HepG2 (cell line): ENCODE results near the gene OSBPL1A. TPM values are rescaled to one million over a fixed set of nuclear protein-coding genes. Genes with fewer than 3 reads are reported as not detected.

Experiments
- ATAC-seq: fragments of 200-7000 bp; cut with Tn5 transposase; 3 replicates; pipeline ENCODE4 v1.9.1; 2020; ENCODE audit warnings: mild to moderate bottlenecking, moderate library complexity
- BruUV-seq: library from RNA; stranded (reverse); fragments of 400-500 nt; replicated peaks from 2 replicates; lab custom pipeline; 2021; lab: Mats Ljungman, UMichigan
- CTCF ChIA-PET: fragments of 300-600 bp; formaldehyde crosslinking; extraction: SDS; loops from one replicate; lab custom pipeline; 2021; ENCODE audit warnings: low total read pairs, inconsistent platforms, low intra/inter-chr PET ratio; lab: Yijun Ruan, JAX
- POLR2A ChIA-PET: fragments of 350-600 bp; sonication (Branson Sonifier 250); formaldehyde crosslinking; loops from one replicate; lab custom pipeline; 2020; ENCODE audit warnings: antibody characterized with exemption, inconsistent platforms; lab: Yijun Ruan, JAX
- DNase-seq: peaks from one replicate; pipeline ENCODE4 v3.0.0-alpha.2; 2015; ENCODE audit warnings: low spot score
- FAIRE-seq: peaks from 3 replicates; lab custom pipeline; 2011; peaks lifted over from hg19 to GRCh38; lab: Jason Lieb, UNC
- H2AFZ ChIP-seq: one replicate; pipeline ENCODE4 v1.6.1; 2011; ENCODE audit warnings: low read length, inconsistent platforms
- H3K27ac ChIP-seq: fragments of 300-600 bp; 3 replicates; pipeline ENCODE4 v1.8.0; 2011; ENCODE audit warnings: mixed run types, mild to moderate bottlenecking, mixed read lengths, low read length, inconsistent platforms; ENCODE audit not compliant: insufficient read depth; ENCODE audit errors: extremely low read length
- H3K27me3 ChIP-seq, 2 experiments: fragments of 200-600 bp in 1 of 2; 2 replicates in 1 of 2; 3 replicates in 1 of 2; pipeline versions ENCODE4 v1.6.0 to v1.8.0; 2011; ENCODE audit warnings: low read length in 2 of 2, mild to moderate bottlenecking in 2 of 2, moderate library complexity in 2 of 2, inconsistent platforms in 1 of 2; ENCODE audit not compliant: insufficient read depth in 2 of 2, control insufficient read depth in 1 of 2
- H3K36me3 ChIP-seq, 2 experiments: fragments of 200-600 bp in 1 of 2; replicated peaks in 1 of 2; 2 replicates in 1 of 2; 3 replicates in 1 of 2; pipeline versions ENCODE4 v1.5.1 to v1.8.0; 2011; ENCODE audit warnings: low read length in 2 of 2, inconsistent platforms in 1 of 2; ENCODE audit not compliant: insufficient read depth in 2 of 2, control insufficient read depth in 1 of 2
- H3K4me1 ChIP-seq: 2 replicates; pipeline ENCODE4 v1.5.1; 2012; ENCODE audit warnings: low read length, inconsistent platforms; ENCODE audit not compliant: insufficient read depth
- H3K4me2 ChIP-seq: 2 replicates; pipeline ENCODE4 v1.6.0; 2011; ENCODE audit warnings: low read depth, low read length, inconsistent platforms
- H3K4me3 ChIP-seq, 3 experiments: fragments of 200-600 bp in 1 of 3; sonication (generic), shearing (Covaris generic) in 1 of 3; replicated peaks in 1 of 3; 2 replicates each; pipeline ENCODE4 v1.5.1; 2011 to 2016; ENCODE audit warnings: low read length in 3 of 3, inconsistent platforms in 2 of 3, low read depth in 2 of 3, mild to moderate bottlenecking in 2 of 3, control low read depth in 1 of 3, mixed read lengths in 1 of 3; ENCODE audit not compliant: insufficient read depth in 1 of 3
- H3K79me2 ChIP-seq: one replicate; pipeline ENCODE4 v1.6.1; 2011; ENCODE audit warnings: low read length, inconsistent platforms; ENCODE audit not compliant: insufficient read depth
- H3K9ac ChIP-seq: 2 replicates; pipeline ENCODE4 v1.6.0; 2011; ENCODE audit warnings: mild to moderate bottlenecking, low read depth, low read length, inconsistent platforms; ENCODE audit not compliant: insufficient read depth
- H3K9me3 ChIP-seq: 2 replicates; pipeline ENCODE4 v1.5.1; 2012; ENCODE audit warnings: mild to moderate bottlenecking, low read length
- H4K20me1 ChIP-seq: 2 replicates; pipeline ENCODE4 v1.6.0; 2011; ENCODE audit warnings: inconsistent platforms, mild to moderate bottlenecking, low read length, moderate library complexity; ENCODE audit not compliant: insufficient read depth
- CREB3 ChIP-seq: sonication (generic); formaldehyde crosslinking; IDR thresholded peaks from 2 replicates; pipeline ENCODE4 v1.5.0; 2020; ENCODE audit warnings: missing genetic modification reagents
- HDAC2 ChIP-seq: sonication (generic); formaldehyde crosslinking; IDR thresholded peaks from 2 replicates; pipeline ENCODE4 v1.4.0; 2020; ENCODE audit warnings: missing genetic modification reagents
- IRF2 ChIP-seq: IDR thresholded peaks from 2 replicates; pipeline ENCODE4 v1.6.1; 2018; ENCODE audit warnings: missing genetic modification reagents, missing compliant biosample characterization
- MZF1 ChIP-seq: sonication (generic); formaldehyde crosslinking; IDR thresholded peaks from 2 replicates; pipeline ENCODE4 v1.8.1; 2023; ENCODE audit warnings: mild to moderate bottlenecking, missing genetic modification reagents, borderline replicate concordance
- NFE2L2 ChIP-seq: fragments of 150-350 bp; IDR thresholded peaks from 2 replicates; pipeline ENCODE4 v1.6.1; 2014; ENCODE audit warnings: low read length
- PAF1 ChIP-seq: IDR thresholded peaks from 2 replicates; pipeline ENCODE4 v1.6.1; 2016; ENCODE audit warnings: missing genetic modification reagents, missing compliant biosample characterization
- TBP ChIP-seq: sonication (generic); formaldehyde crosslinking; IDR thresholded peaks from 2 replicates; pipeline ENCODE4 v1.5.0; 2020; ENCODE audit warnings: missing genetic modification reagents
- U2AF1 ChIP-seq: fragments of 200-400 bp; formaldehyde crosslinking; optimal IDR thresholded peaks from 2 replicates; pipeline ENCODE3; 2017; ENCODE audit warnings: mild to moderate bottlenecking, low read depth, low read length
- YEATS4 ChIP-seq: sonication (generic); formaldehyde crosslinking; IDR thresholded peaks from 2 replicates; pipeline ENCODE4 v1.4.0; 2020; ENCODE audit warnings: missing genetic modification reagents, borderline replicate concordance
- ZBTB20 ChIP-seq: sonication (generic); formaldehyde crosslinking; IDR thresholded peaks from 2 replicates; pipeline ENCODE4 v1.8.1; 2023; ENCODE audit warnings: missing genetic modification reagents, low read depth, mild to moderate bottlenecking, borderline replicate concordance
- ZBTB3 ChIP-seq: sonication (generic); formaldehyde crosslinking; IDR thresholded peaks from 2 replicates; pipeline ENCODE4 v1.4.0; 2020; ENCODE audit warnings: low read depth, mild to moderate bottlenecking, moderate library complexity, missing genetic modification reagents, borderline replicate concordance
- ZBTB4 ChIP-seq: sonication (generic); formaldehyde crosslinking; IDR thresholded peaks from 2 replicates; pipeline ENCODE4 v1.4.0; 2020; ENCODE audit warnings: missing genetic modification reagents, mild to moderate bottlenecking, borderline replicate concordance
- ZNF432 ChIP-seq: sonication (generic); formaldehyde crosslinking; IDR thresholded peaks from 2 replicates; pipeline ENCODE4 v1.5.0; 2020; ENCODE audit warnings: missing genetic modification reagents, mild to moderate bottlenecking, borderline replicate concordance
- ZNF468 ChIP-seq: sonication (generic); formaldehyde crosslinking; IDR thresholded peaks from 2 replicates; pipeline ENCODE4 v1.8.0; 2022; ENCODE audit warnings: mild to moderate bottlenecking, moderate library complexity, missing genetic modification reagents
- ZNF605 ChIP-seq: sonication (generic); formaldehyde crosslinking; IDR thresholded peaks from 2 replicates; pipeline ENCODE4 v1.8.0; 2022; ENCODE audit warnings: mild to moderate bottlenecking, missing genetic modification reagents
- ZNF615 ChIP-seq: sonication (generic); formaldehyde crosslinking; IDR thresholded peaks from 2 replicates; pipeline ENCODE4 v1.5.0; 2020; ENCODE audit warnings: mild to moderate bottlenecking, missing genetic modification reagents, borderline replicate concordance
- WGBS: methylation state at CpG from one replicate; pipeline ENCODE4 v1.1.6; 2017; ENCODE audit warnings: low lambda C conversion rate; 5-methylcytosine and 5-hydroxymethylcytosine counted together
- in situ Hi-C: cut with HindIII; loops from 2 replicates; pipeline ENCODE4 v1.10.0; 2017; ENCODE audit warnings: low pct_unique_long_range_greater_than_20kb; ENCODE audit not compliant: extremely low pct_ligation_motif_present
- intact Hi-C: fragments of 100-400 bp; cut with micrococcal nuclease; formaldehyde crosslinking; loops from one replicate; pipeline ENCODE4 v1.10.0; 2022; ENCODE audit not compliant: unreplicated experiment
- polyA plus RNA-seq, 8 experiments: library from polyadenylated mRNA; depleted of rRNA in 3 of 8; stranded (reverse) in 7 of 8; unstranded in 1 of 8; fragments of >200 nt; fragmentation: Illumina TruSeq in 4 of 8; extraction: Trizol in 4 of 8; gene quantifications; 2 replicates each; pipeline versions ENCODE4 v1.2.1 to v1.2.3, GENCODE V29; 2011 to 2016; ENCODE audit warnings: low read depth in 4 of 8, missing spikeins in 1 of 8, mixed read lengths in 1 of 8; ENCODE audit not compliant: insufficient read depth in 1 of 8
- total RNA-seq, 5 experiments: library from RNA; depleted of rRNA; stranded (reverse); fragments of >200 nt; fragmentation: Illumina TruSeq; extraction: Trizol; gene quantifications; 2 replicates each; pipeline ENCODE4 v1.2.3, GENCODE V29; 2016; ENCODE audit warnings: low read depth in 1 of 5
- TF ChIP-seq, protein P1 (sequence below): sonication (generic); formaldehyde crosslinking; conservative IDR thresholded peaks from 2 replicates; pipeline ENCODE4 v1.4.0; 2020; ENCODE audit warnings: missing genetic modification reagents

Gene OSBPL1A
- total and polyA plus RNA-seq, 2 of the 13 experiments (the other 11 are each of a cell fraction or from before 2014, with no cell fraction given), result 0.02 TPM; not detected in 1

- TF ChIP-seq ZBTB4 (CRISPR knock-in tag) (no peak), ZNF615 (CRISPR knock-in tag) (no peak), HDAC2 (no peak), PAF1 (no peak), U2AF1 (no peak)
These were observed 122.8 kb downstream of the OSBPL1A start (continued) for GRCh38 chr18:24274837-24275236.

DNA sequence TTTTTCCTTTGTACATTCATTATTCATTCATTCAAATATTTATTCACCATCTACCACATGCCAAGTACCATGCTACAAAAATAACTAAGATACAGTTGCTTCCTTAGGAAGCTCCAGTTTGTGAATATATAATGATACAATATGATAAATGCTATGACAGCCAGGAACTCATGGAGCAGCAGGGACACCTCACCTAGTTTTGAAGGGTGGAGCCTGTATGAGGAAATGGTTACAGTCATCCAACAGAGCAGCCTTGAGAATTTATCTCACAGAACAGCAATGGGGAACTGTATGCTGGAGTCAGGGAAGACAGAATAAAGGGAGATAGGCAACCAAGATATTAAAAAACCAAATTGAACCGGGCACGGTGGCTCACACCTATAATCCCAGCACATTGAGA lies 124.0 kb downstream of the OSBPL1A start:
- Histone ChIP-seq H3K27me3 (peaks cover 3 to 28% of the 10 kb centered on the region in 2 experiments), H3K36me3 (no peaks in the 10 kb centered on the region), H3K9ac (no peak overlapping the region), H3K4me1 (peaks cover 9% of the 10 kb centered on the region; the same call in 1 of the 2 replicates), H2AFZ (no peak overlapping the region), H3K4me2 (no peak overlapping the region), H3K27ac (no peak overlapping the region), H3K79me2 (no peaks in the 10 kb centered on the region), H4K20me1 (no peaks in the 10 kb centered on the region), H3K9me3 (no peaks in the 10 kb centered on the region), H3K4me3 (no peak overlapping the region)
- no peak for DNase-seq
- TF ChIP-seq CREB3, result no peak
- no peak for TF ChIP-seq ZBTB3 (CRISPR knock-in tag)
- TF ChIP-seq IRF2 (CRISPR knock-in tag), result no peak
- no peak for TF ChIP-seq ZNF432 (CRISPR knock-in tag)
- TF ChIP-seq NFE2L2, result no peak
- no peak for TF ChIP-seq TBP (CRISPR knock-in tag)
- TF ChIP-seq MZF1 (CRISPR knock-in tag), result no peak
- TF ChIP-seq, protein P1, sequence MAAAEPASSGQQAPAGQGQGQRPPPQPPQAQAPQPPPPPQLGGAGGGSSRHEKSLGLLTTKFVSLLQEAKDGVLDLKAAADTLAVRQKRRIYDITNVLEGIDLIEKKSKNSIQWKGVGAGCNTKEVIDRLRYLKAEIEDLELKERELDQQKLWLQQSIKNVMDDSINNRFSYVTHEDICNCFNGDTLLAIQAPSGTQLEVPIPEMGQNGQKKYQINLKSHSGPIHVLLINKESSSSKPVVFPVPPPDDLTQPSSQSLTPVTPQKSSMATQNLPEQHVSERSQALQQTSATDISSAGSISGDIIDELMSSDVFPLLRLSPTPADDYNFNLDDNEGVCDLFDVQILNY (CRISPR knock-in tag), result no peak
- no peak for TF ChIP-seq ZNF605 (CRISPR knock-in tag)
- no peak for TF ChIP-seq ZNF468 (CRISPR knock-in tag)
- TF ChIP-seq YEATS4 (CRISPR knock-in tag), result no peak
- no peak for TF ChIP-seq ZBTB20
- ATAC-seq, result no peak
- 38% methylated on average over 2 of the region's 2 CpGs for WGBS
- intact Hi-C loops (loop anchor here (10.0 kb wide), 1 partner anchor 99 kb away; no protein-coding TSS in a partner anchor), in situ Hi-C loops (no loop called here)
- ChIA-PET CTCF (no interaction called here), POLR2A (no interaction called here)
- BruUV-seq, result no TSS peak
- no peak for FAIRE-seq
